BLaER1 (cell line): ENCODE data around the gene XRCC5.

Experiments used
- H3K27ac ChIP-seq: shearing (Covaris generic); formaldehyde crosslinking; 2 replicates; pipeline ENCODE4 v1.8.1; 2022
- H3K27me3 ChIP-seq: shearing (Covaris generic); formaldehyde crosslinking; 2 replicates; pipeline ENCODE4 v1.8.1; 2022
- H3K36me3 ChIP-seq: shearing (Covaris generic); formaldehyde crosslinking; 2 replicates; pipeline ENCODE4 v1.8.1; 2022
- H3K4me1 ChIP-seq: shearing (Covaris generic); formaldehyde crosslinking; 2 replicates; pipeline ENCODE4 v1.8.1; 2022
- H3K4me2 ChIP-seq: shearing (Covaris generic); formaldehyde crosslinking; 2 replicates; pipeline ENCODE4 v1.8.1; 2022
- H3K4me3 ChIP-seq: shearing (Covaris generic); formaldehyde crosslinking; 2 replicates; pipeline ENCODE4 v1.8.1; 2022
- H3K9ac ChIP-seq: shearing (Covaris generic); formaldehyde crosslinking; 2 replicates; pipeline ENCODE4 v1.8.1; 2022
- H3K9me3 ChIP-seq: shearing (Covaris generic); formaldehyde crosslinking; 2 replicates; pipeline ENCODE4 v1.8.1; 2022
- H4K20me1 ChIP-seq: shearing (Covaris generic); formaldehyde crosslinking; 2 replicates; pipeline ENCODE4 v1.8.1; 2022
- Cebpa-rat ChIP-seq: shearing (Covaris generic); IDR thresholded peaks from 2 replicates; pipeline ENCODE4 v1.8.1; 2022

XRCC5 gene

DNA sequence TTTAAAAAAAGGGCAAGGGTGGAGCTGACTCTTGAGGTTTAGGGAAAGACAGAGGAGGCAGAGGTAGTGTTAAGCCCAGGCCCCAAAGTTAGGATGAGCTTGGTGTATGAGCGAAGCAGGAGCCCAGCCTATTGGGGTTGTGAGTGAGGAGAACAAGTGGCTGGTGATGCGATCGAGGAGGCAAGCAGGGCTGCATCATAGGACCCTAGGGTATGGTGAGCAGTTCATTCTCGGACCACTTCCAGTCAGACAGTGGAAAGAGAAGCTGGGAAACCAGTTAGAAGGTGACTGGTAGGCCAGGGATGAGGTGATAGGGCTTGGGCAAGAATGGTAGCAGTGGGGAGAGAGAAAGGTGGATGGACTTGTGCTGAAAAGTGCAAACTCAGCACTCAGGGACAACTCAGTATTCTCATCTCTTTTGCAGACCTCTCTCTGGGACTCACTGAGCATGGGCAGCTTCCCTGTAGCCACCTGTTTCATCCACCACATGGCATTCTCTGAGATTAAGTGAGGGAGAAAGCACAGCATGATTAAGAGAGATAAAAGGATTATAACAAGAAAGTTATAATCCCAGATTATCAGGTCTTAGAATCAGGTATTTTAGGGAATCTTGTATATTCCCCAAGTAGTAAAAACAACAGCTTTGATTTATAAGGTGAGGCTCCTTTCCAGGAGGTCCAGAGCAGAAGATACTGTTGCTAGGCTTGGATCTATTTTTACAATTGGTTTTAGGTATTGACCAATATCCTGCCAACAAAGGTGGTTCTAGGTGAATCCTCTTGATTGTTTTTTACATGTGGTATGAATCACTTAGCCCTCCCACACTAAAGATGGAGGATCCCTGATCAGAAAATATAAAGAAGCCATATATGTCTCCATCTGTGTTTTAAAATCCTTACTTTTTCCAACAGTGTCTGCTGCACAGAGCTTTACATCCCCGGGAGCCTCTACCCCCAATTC, 38.3 kb downstream of the XRCC5 start:
- H3K27me3 ChIP-seq, result no peaks in the 10 kb centered on the region
- TF ChIP-seq Cebpa-rat, result no peak
- H3K9ac ChIP-seq, result no peak overlapping the region
- peaks cover 99% of the 10 kb centered on the region for H3K36me3 ChIP-seq
- H3K4me1 ChIP-seq, result no peaks in the 10 kb centered on the region
- H3K4me2 ChIP-seq, result no peak overlapping the region
- H3K27ac ChIP-seq, result no peak overlapping the region
- peaks cover 94% of the 10 kb centered on the region for H4K20me1 ChIP-seq
- no peak overlapping the region for H3K4me3 ChIP-seq
- H3K9me3 ChIP-seq, result no peaks in the 10 kb centered on the region

GRCh38 chr2:216148983-216149382, 39.8 kb downstream of the XRCC5 start:
- Histone ChIP-seq H3K27ac (no peak overlapping the region), H3K4me3 (no peak overlapping the region), H4K20me1 (peaks cover 97% of the 10 kb centered on the region), H3K9ac (no peak overlapping the region), H3K4me2 (no peak overlapping the region), H3K4me1 (no peaks in the 10 kb centered on the region), H3K27me3 (no peaks in the 10 kb centered on the region), H3K9me3 (no peaks in the 10 kb centered on the region), H3K36me3 (peaks cover 99% of the 10 kb centered on the region)
- TF ChIP-seq Cebpa-rat, result no peak

DNA sequence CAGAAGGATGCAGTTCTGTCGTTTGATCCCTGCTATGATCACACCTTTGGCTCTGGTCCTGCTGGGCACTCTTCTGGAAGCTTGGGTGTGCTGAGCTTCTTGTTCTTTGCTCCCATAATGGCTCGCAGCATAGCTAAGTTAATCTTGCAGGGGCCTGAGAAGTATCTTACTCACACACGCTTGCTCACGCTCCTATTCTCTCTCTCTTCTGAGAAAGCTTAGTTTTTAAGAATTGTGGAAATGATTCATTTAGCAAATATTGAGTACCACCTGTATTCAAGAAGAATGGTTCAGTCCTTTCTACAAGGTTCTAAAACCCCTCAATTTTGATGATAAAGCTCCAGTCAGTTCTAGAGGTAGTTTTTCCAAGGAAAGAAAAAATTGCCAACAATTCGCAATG, 40.6 kb downstream of the XRCC5 start:
- no peak overlapping the region for H3K9ac ChIP-seq
- no peaks in the 10 kb centered on the region for H3K9me3 ChIP-seq
- peaks cover 99% of the 10 kb centered on the region for H3K36me3 ChIP-seq
- peaks cover 97% of the 10 kb centered on the region for H4K20me1 ChIP-seq
- H3K27me3 ChIP-seq, result no peaks in the 10 kb centered on the region
- no peaks in the 10 kb centered on the region for H3K4me1 ChIP-seq
- no peak overlapping the region for H3K27ac ChIP-seq
- H3K4me2 ChIP-seq, result no peak overlapping the region
- no peak overlapping the region for H3K4me3 ChIP-seq
- no peak for TF ChIP-seq Cebpa-rat

GRCh38 chr2:216151313-216152025, 42.3 kb downstream of the XRCC5 start:
- Histone ChIP-seq H4K20me1 (peaks cover 100% of the 10 kb centered on the region), H3K27ac (no peak overlapping the region), H3K9ac (no peak overlapping the region), H3K36me3 (peaks cover 99% of the 10 kb centered on the region), H3K9me3 (no peaks in the 10 kb centered on the region), H3K4me1 (no peaks in the 10 kb centered on the region), H3K4me3 (no peak overlapping the region), H3K27me3 (no peaks in the 10 kb centered on the region), H3K4me2 (no peak overlapping the region)
- TF ChIP-seq Cebpa-rat, result no peak

- Histone ChIP-seq H3K36me3 (peaks cover 99% of the 10 kb centered on the region), H3K9ac (no peak overlapping the region), H4K20me1 (peaks cover 99% of the 10 kb centered on the region), H3K9me3 (no peaks in the 10 kb centered on the region), H3K4me3 (no peak overlapping the region), H3K4me1 (no peaks in the 10 kb centered on the region), H3K27ac (no peak overlapping the region), H3K4me2 (no peak overlapping the region), H3K27me3 (no peaks in the 10 kb centered on the region)
- TF ChIP-seq Cebpa-rat, result no peak
These were observed 46.8 kb downstream of the XRCC5 start for GRCh38 chr2:216155954-216156353.

- no peaks in the 10 kb centered on the region for H3K27me3 ChIP-seq
- peaks cover 99% of the 10 kb centered on the region for H3K36me3 ChIP-seq
- no peak overlapping the region for H3K4me2 ChIP-seq
- no peaks in the 10 kb centered on the region for H3K9me3 ChIP-seq
- TF ChIP-seq Cebpa-rat, result no peak
- H3K4me1 ChIP-seq, result no peaks in the 10 kb centered on the region
- H3K9ac ChIP-seq, result no peak overlapping the region
- H3K27ac ChIP-seq, result no peak overlapping the region
- H3K4me3 ChIP-seq, result no peak overlapping the region
- H4K20me1 ChIP-seq, result peaks cover 99% of the 10 kb centered on the region
These were observed 47.7 kb downstream of the XRCC5 start for GRCh38 chr2:216156822-216157221.

GRCh38 chr2:216159144-216159543, 50.0 kb downstream of the XRCC5 start:
- no peak overlapping the region for H3K27ac ChIP-seq
- peaks cover 95% of the 10 kb centered on the region for H4K20me1 ChIP-seq
- H3K27me3 ChIP-seq, result no peaks in the 10 kb centered on the region
- no peaks in the 10 kb centered on the region for H3K4me1 ChIP-seq
- H3K36me3 ChIP-seq, result peaks cover 99% of the 10 kb centered on the region
- no peak overlapping the region for H3K9ac ChIP-seq
- no peaks in the 10 kb centered on the region for H3K9me3 ChIP-seq
- TF ChIP-seq Cebpa-rat, result no peak
- no peak overlapping the region for H3K4me3 ChIP-seq
- H3K4me2 ChIP-seq, result no peak overlapping the region

- no peak for TF ChIP-seq Cebpa-rat
- Histone ChIP-seq H3K4me2 (no peak overlapping the region), H4K20me1 (peaks cover 95% of the 10 kb centered on the region), H3K9me3 (no peaks in the 10 kb centered on the region), H3K4me1 (no peaks in the 10 kb centered on the region), H3K27ac (no peak overlapping the region), H3K27me3 (no peaks in the 10 kb centered on the region), H3K4me3 (no peak overlapping the region), H3K36me3 (peaks cover 99% of the 10 kb centered on the region), H3K9ac (no peak overlapping the region)
These were observed 50.5 kb downstream of the XRCC5 start for GRCh38 chr2:216159646-216160045.

DNA sequence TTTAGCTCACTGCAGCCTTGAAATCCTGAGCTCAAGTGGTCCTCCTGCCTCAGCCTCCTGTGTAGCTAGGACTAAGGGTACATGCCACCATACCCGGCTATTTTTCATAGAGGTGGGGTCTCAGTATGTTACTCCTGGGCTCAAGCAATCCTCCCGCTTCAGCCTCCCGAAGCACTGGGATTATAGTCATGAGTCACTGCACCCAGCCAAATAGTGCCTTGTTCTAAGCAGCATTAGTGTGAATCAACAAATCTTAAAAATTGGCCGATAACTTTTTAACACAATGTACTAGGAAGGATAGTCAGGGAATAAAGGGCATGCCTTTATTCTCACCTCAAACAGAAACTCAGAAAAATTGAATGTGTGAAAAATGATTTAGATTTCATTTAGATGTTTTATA, 51.6 kb downstream of the XRCC5 start:
- Histone ChIP-seq H3K27me3 (no peaks in the 10 kb centered on the region), H3K36me3 (peaks cover 99% of the 10 kb centered on the region), H3K4me2 (no peak overlapping the region), H3K4me3 (no peak overlapping the region), H3K27ac (no peak overlapping the region), H4K20me1 (peaks cover 95% of the 10 kb centered on the region), H3K9me3 (no peaks in the 10 kb centered on the region), H3K4me1 (no peaks in the 10 kb centered on the region), H3K9ac (no peak overlapping the region)
- TF ChIP-seq Cebpa-rat, result no peak

DNA sequence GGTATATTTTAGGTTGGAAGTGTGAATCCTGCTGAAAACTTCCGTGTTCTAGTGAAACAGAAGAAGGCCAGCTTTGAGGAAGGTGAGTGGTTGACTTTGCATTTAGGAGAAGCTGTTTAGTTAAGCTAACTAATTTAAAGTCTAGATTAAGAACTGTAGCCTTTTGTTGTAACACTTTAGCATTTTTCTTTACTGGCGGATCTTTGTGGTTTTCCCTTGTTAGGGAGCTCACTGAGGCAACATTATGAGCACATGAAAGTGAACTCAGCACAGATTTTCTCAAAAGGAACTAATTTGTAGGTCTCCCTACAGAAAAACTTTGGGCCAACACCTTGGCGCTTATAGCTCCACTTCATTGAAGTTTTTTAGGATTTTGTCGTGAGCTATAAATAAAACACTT, 52.8 kb downstream of the XRCC5 start:
- H3K4me1 ChIP-seq, result no peaks in the 10 kb centered on the region
- no peak overlapping the region for H3K4me2 ChIP-seq
- H4K20me1 ChIP-seq, result peaks cover 95% of the 10 kb centered on the region
- peaks cover 99% of the 10 kb centered on the region for H3K36me3 ChIP-seq
- no peaks in the 10 kb centered on the region for H3K27me3 ChIP-seq
- TF ChIP-seq Cebpa-rat, result no peak
- no peak overlapping the region for H3K4me3 ChIP-seq
- no peaks in the 10 kb centered on the region for H3K9me3 ChIP-seq
- no peak overlapping the region for H3K9ac ChIP-seq
- no peak overlapping the region for H3K27ac ChIP-seq
